WI38 (cell line): Measurements from ENCODE around the gene R3HCC1L.

Experiments used
- H3K4me3 ChIP-seq: 2 replicates; pipeline ENCODE4 v1.5.1; 2011; ENCODE audit warnings: low read depth, mild to moderate bottlenecking, control low read depth, low read length
- CTCF ChIP-seq: IDR thresholded peaks from 2 replicates; pipeline ENCODE4 v1.5.1; 2012; ENCODE audit warnings: low read depth, mild to moderate bottlenecking, control low read depth, low read length

The R3HCC1L gene

DNA sequence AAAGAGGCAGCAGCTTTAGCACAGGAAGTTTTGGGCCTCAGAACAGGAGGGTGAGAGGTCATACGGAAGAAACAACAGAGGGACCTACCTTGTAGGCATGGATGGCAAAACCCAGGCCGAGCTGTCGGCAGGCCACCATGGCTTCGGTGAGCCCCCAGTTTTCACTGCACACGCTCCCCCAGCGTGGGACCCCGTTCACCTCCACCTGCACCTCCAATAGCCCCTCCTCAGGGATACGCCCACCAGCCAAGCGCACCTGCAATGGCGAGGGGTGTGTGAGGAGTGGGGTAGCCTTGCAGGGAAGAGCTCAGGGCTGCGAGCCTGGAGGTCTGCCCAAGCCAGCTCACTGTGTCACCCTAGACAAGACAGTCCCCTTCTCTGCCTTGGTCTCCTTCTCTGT is 122.2 kb downstream of the R3HCC1L start:
- H3K4me3 ChIP-seq: no peak overlapping the region
- TF ChIP-seq CTCF: no peak

- H3K4me3 ChIP-seq: no peak overlapping the region
- TF ChIP-seq CTCF: no peak
Observed at GRCh38 chr10:98257198-98257597, 122.7 kb downstream of the R3HCC1L start.

DNA sequence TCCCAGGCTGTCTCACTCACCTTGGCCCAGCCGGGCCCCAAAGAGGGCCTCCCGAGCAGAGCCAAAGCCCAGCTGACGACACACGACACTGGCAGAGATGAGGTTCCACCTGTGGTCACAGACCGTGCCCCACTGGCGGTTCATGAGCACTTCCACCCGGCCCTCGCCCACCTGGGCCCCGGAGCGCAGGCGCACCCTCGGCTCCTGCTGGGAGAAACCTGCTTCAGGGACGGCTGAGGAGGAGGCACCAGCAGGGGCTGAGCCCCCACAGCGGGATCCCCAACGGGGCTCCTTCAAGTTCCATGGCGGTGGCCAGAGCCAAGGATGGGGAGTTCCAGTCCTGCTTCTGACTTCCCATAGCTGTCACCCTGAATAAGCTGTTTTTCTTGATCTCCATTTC is 123.5 kb downstream of the R3HCC1L start:
- no peak overlapping the region for H3K4me3 ChIP-seq
- no peak for TF ChIP-seq CTCF

DNA sequence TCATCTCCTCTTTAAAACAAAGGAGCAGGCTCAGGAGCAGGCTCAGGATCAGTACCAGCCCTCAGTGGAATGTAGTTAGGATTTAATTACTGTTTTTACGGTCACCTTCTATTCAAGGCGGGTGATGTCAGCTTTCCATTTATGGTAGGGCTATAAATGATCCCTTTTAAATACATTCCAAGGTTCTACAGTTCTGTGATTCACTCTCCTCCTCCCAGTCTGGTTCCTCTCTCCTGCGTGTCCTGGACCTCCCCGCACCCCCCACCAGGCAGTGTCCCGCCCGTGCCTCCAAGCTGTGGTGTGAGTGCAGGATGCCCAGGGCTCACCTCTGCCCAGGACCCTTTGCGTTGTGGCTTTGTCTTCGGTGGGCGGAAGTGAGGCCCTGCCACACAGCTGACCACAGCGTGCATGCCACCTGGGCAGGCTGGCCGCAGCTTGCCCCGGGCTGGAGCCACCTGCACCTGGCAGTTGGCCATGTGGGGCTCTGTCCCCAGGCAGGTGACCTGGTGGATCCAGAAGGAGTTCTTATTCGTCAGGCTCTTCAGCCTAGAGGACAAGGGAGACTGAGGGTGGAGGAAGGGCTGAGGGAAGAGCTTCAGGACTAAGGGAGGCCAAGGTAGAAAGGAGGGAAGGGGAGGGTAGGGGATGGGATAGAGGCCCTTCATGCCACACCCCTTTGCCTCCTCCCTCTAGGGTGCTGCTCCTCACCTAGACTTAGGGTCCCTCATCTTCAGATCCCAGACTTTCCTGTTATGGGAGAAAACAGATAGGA is 124.4 kb downstream of the R3HCC1L start:
- TF ChIP-seq CTCF: no peak
- H3K4me3 ChIP-seq: no peak overlapping the region

- TF ChIP-seq CTCF: no peak
- H3K4me3 ChIP-seq: no peak overlapping the region
Observed at GRCh38 chr10:98259606-98260315, 125.3 kb downstream of the R3HCC1L start.

GRCh38 chr10:98260350-98260749 is 125.9 kb downstream of the R3HCC1L start:
- no peak for TF ChIP-seq CTCF

DNA sequence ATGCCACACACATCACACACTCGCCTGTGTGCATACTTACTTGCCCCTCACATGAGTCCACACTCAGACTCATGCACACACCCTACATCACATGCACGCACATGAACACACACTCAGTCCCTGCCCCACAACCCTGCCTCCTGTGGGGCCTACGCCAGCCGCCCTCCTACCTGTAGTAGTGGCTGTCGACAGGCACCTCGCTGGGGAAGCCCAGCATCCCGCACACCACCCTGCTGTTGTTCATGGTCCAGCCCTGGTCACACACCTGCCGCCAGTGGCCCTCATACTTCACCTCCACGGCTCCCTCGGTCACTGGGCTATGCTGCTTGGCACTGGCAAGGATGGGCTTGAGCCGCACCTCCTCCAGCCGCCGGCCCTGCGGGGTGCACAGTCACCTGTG is 126.3 kb downstream of the R3HCC1L start:
- no peak for TF ChIP-seq CTCF
- H3K4me3 ChIP-seq: no peak overlapping the region

More at GRCh38 chr10:98260350-98260749, 125.9 kb downstream of the R3HCC1L start:
- no peak overlapping the region for H3K4me3 ChIP-seq
